Midbrain (tissue), 1 donor: ENCODE measurements around the gene MDM2.
A peak's percentile ranks its signal among the peaks of the same experiment; 100 is the strongest.

ENCODE experiments used
- DNase-seq: peaks from one replicate; lab custom pipeline; 2025; lab: John Stamatoyannopoulos, UW

MDM2 gene

GRCh38 chr12:68878846-68879245 is 70.9 kb downstream of the MDM2 start:
- no peak for DNase-seq

- DNase-seq, result no peak
Measured at GRCh38 chr12:68880660-68881325, 72.8 kb downstream of the MDM2 start.

- DNase-seq, result no peak
Measured at GRCh38 chr12:68882251-68882964, 74.4 kb downstream of the MDM2 start.

GRCh38 chr12:68883151-68883550 is 75.2 kb downstream of the MDM2 start:
- DNase-seq, result no peak

- no peak for DNase-seq
Measured at GRCh38 chr12:68884251-68884650, 76.3 kb downstream of the MDM2 start.

- no peak for DNase-seq
Measured at GRCh38 chr12:68885381-68885780, 77.4 kb downstream of the MDM2 start.

- no peak for DNase-seq
Measured at GRCh38 chr12:68886636-68887572, 78.9 kb downstream of the MDM2 start.

- no peak for DNase-seq
Measured at GRCh38 chr12:68887641-68888040, 79.7 kb downstream of the MDM2 start.

GRCh38 chr12:68888243-68888642 is 80.3 kb downstream of the MDM2 start:
- no peak for DNase-seq

GRCh38 chr12:68890701-68891113 is 82.7 kb downstream of the MDM2 start:
- DNase-seq, result no peak

- DNase-seq, result no peak
Measured at GRCh38 chr12:68891141-68891540, 83.2 kb downstream of the MDM2 start.

GRCh38 chr12:68893201-68893600 is 85.2 kb downstream of the MDM2 start:
- DNase-seq, result no peak

GRCh38 chr12:68893741-68894140 is 85.8 kb downstream of the MDM2 start:
- DNase-seq, result no peak

GRCh38 chr12:68894276-68894855 is 86.4 kb downstream of the MDM2 start:
- no peak for DNase-seq

- no peak for DNase-seq
Measured at GRCh38 chr12:68896881-68897540, 89.0 kb downstream of the MDM2 start.

- DNase-seq, result peak; percentile 16
Measured at GRCh38 chr12:68899251-68899771, 91.3 kb downstream of the MDM2 start.

GRCh38 chr12:68900241-68900640 is 92.3 kb downstream of the MDM2 start:
- DNase-seq, result no peak
